Adrenal gland (tissue), 5 donors: ENCODE measurements around the gene GMFB.

Source experiments
- POLR2A ChIP-seq, 2 donors: fragments of 450-650 bp; IDR thresholded peaks; one replicate each; pipeline ENCODE4 v1.6.1; 2017; ENCODE audit warnings: antibody characterized with exemption in 2 of 2, mild to moderate bottlenecking in 2 of 2, moderate library complexity in 1 of 2
- TF ChIP-seq, protein P1 (sequence below), 6 experiments: fragments of 450-650 bp in 4 of 6; fragments of 200-600 bp in 2 of 6; sonication (generic) in 1 of 6; IDR thresholded peaks; 1 replicate in 5 of 6; 2 replicates in 1 of 6; pipeline versions ENCODE4 v1.5.1 to v1.8.0; 2016 to 2021; ENCODE audit warnings: antibody characterized with exemption in 6 of 6, mild to moderate bottlenecking in 2 of 6, moderate library complexity in 1 of 6
- donor health status: DM: no; HTN: no; CAD: no.

DNA sequence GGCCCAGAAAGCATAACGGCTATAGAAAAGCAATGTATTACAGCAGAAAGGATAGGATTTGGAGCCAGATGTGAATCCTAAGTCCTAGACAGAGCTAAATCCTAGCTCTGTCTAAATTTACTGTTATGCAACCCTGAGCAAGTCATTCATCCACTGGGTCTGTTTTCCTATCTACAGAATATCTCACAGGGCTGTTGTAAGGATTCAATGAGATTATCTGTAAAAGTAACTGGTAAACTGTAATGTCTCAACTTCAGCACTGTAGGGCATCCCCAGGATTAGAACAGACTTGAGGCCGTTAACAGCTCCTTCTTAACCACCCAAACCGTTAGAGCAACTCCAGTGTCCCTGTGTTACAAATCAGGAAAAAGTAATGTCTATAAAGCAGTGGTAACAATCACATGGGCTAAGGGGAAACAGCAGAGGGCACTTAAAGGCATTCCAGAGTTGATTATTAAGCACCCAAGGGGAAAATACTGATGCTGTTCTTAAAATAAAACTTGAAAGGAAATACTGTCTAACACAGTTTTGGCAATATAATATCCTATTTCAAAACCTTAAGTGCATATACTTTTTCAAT lies 10.1 kb downstream of the GMFB start:
- TF ChIP-seq, protein P1, sequence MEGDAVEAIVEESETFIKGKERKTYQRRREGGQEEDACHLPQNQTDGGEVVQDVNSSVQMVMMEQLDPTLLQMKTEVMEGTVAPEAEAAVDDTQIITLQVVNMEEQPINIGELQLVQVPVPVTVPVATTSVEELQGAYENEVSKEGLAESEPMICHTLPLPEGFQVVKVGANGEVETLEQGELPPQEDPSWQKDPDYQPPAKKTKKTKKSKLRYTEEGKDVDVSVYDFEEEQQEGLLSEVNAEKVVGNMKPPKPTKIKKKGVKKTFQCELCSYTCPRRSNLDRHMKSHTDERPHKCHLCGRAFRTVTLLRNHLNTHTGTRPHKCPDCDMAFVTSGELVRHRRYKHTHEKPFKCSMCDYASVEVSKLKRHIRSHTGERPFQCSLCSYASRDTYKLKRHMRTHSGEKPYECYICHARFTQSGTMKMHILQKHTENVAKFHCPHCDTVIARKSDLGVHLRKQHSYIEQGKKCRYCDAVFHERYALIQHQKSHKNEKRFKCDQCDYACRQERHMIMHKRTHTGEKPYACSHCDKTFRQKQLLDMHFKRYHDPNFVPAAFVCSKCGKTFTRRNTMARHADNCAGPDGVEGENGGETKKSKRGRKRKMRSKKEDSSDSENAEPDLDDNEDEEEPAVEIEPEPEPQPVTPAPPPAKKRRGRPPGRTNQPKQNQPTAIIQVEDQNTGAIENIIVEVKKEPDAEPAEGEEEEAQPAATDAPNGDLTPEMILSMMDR (IDR thresholded peaks at IDR 0.05), result no peak
- no peak for TF ChIP-seq POLR2A (IDR thresholded peaks at IDR 0.05)
